Left ventricle myocardium superior (tissue), 1 donor: ENCODE data around the gene CHRNB1. TPM values are rescaled to one million over a fixed set of nuclear protein-coding genes. Genes with fewer than 3 reads are reported as not detected.
A peak's percentile ranks its signal among the peaks of the same experiment; 100 is the strongest.
"Not testable (repeated sequence)": the region's sequence is repeated elsewhere in the genome, so short reads cannot be mapped to it uniquely, and the experiment has no call there.

Experiments
- ATAC-seq: fragments of 200-7000 bp; cut with Tn5 transposase; one replicate; pipeline ENCODE4 v1.9.1; 2020; ENCODE audit warnings: mild to moderate bottlenecking, moderate library complexity
- DNase-seq: peaks from one replicate; pipeline ENCODE4 v3.0.0-alpha.2; 2020
- intact Hi-C: fragments of 100-400 bp; cut with micrococcal nuclease; formaldehyde crosslinking; loops from one replicate; pipeline ENCODE4 v1.11.0; 2022
- total RNA-seq: library from RNA; stranded (reverse); fragmentation: NEBNext Ultra II Directional; extraction: Animal tissue kit (Norgen Biotek cat#: 25700); gene quantifications from one replicate; pipeline ENCODE4 v1.2.1, GENCODE V29; 2021
- donor health status: DM: no; HTN: yes; CAD: no; lungs with severe emphysema.

Gene CHRNB1
- total RNA-seq, 1 donor from 2014 or later = 9.6 TPM

DNA sequence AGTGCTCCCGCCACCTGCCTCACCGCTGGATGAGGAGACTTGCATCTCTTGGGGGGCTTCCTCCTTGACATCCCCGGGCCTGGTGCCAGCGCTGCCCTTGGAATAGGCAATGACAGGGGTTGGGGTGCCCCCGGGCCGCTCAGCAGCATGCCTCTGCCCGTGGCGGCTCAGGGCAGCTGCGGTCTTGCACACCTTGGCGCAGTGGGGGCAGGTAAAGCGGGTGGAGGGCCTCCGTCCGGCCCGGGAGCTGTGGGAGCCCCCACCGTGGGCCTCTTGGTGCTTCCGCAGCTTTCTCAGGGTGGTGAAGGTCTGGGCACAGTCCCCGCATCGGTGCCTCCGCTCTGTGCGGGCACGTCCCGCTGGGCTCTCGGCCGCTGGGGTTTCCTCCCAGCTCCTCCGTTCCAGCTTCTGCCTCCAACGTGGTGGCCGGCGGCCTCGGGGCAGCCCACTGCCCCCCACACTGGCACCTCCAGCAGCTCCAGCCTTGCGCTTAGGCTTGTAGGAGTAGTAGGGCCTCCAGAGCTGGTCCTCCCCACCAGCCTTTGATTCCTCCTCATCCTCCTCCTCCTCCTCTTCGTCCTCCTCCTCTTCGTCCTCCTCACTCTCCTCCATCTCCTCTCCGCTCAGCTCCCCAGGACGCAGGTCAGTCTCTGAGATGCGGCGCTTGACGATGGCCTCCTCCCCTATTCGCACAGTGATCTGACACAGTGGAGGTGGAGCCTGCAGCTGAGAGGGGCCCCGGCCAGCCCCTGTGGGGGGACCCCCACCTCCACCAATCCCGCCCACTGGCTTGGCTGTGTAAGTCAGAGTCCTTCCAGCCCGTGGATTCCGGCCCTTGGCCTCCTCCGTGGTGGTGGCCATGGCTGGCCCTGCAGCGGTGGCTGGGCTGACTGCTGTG lies 17.9 kb downstream of the CHRNB1 start:
- intact Hi-C loops = no loop called here
- ATAC-seq (no peak), DNase-seq (no peak)

DNA sequence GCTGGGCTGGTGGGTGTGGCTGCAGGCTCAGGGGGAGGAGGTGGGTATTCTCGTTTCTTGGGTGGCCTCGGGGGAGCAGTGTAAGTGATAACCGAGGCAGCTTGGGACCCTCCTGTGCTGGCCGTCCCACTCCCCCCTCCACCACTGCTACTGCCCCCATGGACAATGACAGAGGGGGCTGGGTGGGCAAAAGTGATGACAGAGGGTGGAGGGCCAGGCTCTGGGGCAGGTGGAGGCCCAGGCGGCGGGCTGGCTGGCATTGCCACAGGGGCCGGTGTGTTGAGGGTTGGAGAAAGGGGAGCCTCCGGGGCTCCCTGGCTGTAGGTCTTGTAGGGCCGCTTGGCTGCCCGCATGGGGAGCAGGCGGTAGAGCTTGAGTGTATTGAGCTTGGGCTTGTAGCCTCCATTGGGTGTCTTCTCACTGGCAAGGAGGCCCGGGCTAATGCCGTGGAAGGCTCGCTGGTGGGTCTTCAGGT lies 18.5 kb downstream of the CHRNB1 start:
- DNase-seq = no peak
- no peak for ATAC-seq
- intact Hi-C loops = no loop called here

DNA sequence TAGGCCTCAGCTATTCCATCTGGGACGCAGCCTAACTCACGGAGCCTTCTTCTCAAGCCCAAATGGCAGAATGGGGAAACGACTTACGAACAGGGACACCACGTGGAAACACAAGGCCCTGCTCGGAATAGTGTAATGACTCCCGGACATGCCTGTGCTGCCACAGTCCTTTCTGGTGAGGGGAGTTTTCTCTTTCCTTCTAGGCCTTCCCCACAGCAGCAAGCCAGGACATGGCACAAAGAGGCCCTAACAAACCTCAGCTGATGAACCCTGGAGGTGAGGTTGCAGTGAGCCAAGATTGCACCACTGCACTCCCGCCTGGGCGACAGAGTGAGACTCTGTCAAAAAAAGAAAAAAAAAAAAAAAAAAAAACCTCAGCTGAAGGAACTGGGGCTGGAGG lies 19.2 kb downstream of the CHRNB1 start:
- intact Hi-C loops = no loop called here
- ATAC-seq = no peak

DNA sequence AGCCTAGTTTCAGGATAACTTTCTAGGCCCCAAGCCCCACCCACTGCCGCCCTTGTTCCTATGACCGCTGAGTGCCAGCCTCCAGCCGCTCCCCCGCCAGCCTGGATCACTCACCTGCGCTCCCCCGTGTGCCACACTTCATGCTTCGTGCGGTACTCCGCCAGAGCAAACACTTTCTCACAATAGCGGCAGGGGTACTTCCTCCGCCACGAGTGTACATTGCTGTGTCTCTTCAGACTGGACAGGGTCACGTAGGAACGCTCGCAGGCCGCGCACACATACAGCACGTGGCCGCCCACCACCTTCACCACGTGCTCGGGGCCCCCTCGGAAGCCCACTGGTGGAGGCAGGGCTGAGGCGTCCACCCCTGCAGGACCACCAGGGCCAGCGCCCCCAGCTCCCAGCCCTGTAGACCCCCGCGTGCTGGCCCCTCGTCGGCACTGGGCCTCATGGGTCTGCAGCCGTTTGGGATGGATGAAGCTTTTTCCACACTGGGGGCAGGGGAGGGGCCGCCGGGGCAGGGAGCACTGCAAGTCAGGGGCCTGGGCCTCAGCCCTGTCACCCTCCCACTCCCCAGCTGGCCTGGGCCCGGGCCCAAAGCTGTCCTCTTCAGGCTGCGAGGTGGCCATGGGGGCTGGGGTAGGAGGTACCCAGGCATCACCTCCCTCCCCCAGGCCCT lies 20.9 kb downstream of the CHRNB1 start:
- intact Hi-C loops = no loop called here
- no peak for ATAC-seq
- no peak for DNase-seq

More for the DNA sequence above, 19.2 kb downstream of the CHRNB1 start:
- DNase-seq = no peak

DNA sequence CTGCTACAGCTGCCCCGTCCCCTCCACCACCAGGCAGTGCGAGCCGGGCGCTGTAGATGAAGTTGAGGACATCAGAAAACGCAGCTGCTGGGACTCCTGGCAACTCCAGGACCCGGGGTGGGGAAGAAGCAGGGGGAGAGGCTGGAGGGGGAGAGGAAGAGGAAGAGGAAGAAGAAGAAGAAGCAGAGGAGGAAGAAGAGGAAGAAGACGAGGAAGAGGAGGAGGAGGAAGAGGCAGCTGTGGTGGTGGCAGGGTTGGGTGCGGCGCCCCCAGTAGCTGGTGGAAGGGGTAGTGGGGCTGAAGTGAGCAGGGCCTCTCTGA lies 21.4 kb downstream of the CHRNB1 start:
- intact Hi-C loops = no loop called here
- ATAC-seq (no peak), DNase-seq (no peak)

DNA sequence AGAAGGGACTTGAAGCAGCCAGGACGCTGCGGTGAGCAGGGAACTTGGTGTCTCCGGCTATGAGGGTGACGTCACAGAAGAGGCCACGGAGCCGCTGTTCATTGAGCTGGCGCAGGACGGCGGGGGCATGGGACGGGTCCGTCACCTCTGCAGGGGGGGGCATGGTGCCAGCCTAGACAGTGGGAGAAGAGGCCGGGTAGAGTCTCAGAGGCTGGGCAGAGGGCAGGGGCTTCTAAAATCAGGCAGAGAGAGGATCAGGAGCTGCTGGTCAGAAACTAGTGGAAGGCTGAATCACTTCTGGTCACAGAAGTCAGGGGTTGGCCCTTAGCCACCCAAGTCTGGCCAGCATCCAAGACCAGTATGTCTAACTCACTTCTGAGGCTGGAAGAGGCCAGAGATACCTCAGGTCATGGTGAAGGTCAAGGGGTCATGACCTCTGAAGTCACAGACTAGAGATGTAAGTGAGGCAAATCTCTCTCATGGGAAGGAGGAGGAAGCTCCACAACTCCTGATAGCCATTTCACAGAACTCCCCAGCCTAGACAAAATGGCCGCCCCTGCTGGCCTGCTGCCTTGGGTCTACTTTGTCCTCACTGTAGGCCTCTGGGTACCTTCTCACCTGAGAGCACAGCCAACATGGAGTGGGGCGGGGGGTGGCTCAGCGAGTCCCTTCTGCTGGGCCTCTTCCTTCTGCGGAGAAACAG lies 21.9 kb downstream of the CHRNB1 start:
- intact Hi-C loops = no loop called here
- peak; percentile 56 for ATAC-seq
- DNase-seq = peak; percentile 85

DNA sequence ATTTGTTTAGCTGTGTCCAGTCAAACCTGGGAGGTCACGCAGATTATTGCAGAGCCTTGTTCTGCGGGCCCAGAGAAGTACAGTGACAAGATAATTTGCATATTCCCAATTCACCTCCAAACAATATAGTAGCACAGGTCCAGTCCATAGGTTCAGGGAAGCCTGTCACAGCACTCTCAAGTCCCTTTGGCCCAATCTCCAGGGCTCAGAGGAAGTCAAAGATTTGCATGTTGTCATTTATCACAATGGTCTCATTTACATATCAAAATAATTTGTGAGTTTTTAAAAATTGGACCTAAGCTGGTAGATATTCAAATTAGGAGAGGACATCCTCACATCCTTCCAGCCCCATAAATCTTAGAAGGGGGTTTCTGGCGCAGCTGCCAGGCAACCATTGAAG lies 22.6 kb downstream of the CHRNB1 start:
- intact Hi-C loops = no loop called here
- DNase-seq (no peak), ATAC-seq (no peak)

DNA sequence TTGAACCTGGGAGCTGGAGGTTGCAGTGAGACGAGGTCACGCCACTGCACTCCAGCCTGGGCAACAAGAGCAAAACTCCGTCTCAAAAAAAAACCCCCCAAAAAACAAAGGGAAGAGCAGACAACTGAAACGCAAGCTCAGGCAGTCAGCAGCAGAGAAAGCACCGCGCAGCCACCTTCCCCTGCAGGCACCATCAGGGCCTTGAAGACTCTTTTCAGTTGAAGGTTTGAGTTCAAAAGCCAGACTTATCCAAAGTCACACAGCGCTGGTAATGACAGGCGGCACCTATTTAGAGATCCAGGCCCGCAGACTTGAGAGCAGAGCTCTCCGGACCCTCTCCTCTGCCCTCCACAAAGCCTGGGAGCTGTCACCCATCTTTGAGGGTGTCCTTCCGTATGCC lies 23.4 kb downstream of the CHRNB1 start:
- ATAC-seq (no peak), DNase-seq (no peak)
- intact Hi-C loops = no loop called here

DNA sequence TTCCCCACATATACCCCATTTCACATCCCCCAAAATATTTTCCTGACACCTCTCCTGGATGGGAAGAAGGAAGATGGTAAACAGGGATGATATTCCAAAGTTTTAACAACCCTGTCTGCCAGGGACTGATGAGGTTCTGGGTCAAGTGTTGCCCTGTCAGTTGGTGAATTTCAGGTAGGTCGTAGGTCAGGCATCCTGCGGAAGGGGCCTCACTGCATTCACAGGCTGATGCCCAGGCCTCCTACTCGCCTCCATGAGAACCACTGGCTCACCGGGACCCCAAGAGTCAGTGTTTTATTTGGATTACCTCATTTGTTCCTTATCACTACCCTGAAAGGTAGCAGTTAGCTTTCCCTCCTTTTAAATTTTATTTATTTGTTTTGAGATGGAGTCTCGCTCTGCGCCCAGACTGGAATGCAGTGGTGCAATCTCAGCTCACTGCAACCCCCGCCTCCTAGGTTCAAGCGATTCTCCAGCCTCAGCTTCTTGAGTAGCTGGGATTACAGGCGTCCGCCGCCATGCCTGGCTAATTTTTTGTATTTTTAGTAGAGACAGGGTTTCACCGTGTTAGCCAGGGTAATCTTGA lies 24.0 kb downstream of the CHRNB1 start:
- intact Hi-C loops = no loop called here
- no peak for DNase-seq
- no peak for ATAC-seq

DNA sequence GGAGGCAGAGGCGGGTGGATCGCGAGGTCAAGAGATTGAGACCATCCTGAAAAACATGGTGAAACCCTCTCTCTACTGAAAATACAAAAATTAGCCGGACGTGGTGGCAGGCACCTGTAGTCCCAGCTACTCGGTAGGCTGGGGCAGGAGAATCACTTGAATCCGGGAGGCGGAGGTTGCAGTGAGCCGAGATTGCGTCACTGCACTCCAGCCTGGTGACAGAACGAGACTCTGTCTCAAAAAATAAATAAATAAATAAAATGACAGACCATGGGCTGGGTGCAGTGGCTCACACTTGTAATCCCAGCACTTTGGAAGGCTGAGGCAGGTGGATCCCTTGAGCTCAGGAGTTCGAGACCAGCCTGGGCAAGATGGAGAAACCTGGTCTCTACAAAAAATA lies 25.0 kb downstream of the CHRNB1 start:
- ATAC-seq, DNase-seq, intact Hi-C loops: not testable (repeated sequence)

DNA sequence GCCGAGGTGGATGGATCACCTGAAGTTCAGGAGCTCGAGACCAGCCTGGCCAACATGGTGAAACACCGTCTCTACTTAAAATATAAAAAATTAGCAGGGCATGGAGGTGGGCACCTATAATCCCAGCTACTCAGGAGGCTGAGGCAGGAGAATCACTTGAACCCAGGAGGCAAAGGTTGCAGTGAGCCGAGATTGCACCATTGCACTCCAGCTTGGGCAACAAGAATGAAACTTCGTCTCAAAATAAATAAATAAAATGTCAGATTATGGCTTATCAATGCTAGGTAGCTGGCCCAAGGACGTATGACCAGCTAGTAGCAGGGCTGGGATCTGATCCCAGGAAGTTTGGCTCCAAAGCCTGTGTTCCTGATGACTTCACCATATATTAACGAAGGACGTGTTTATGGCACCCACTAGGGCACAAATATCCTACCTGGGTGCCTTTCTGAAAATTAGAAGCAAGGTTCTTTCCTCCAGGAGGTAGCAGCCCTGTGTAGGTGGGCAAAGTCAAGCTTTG lies 25.7 kb downstream of the CHRNB1 start:
- DNase-seq, ATAC-seq, intact Hi-C loops: not testable (repeated sequence)

DNA sequence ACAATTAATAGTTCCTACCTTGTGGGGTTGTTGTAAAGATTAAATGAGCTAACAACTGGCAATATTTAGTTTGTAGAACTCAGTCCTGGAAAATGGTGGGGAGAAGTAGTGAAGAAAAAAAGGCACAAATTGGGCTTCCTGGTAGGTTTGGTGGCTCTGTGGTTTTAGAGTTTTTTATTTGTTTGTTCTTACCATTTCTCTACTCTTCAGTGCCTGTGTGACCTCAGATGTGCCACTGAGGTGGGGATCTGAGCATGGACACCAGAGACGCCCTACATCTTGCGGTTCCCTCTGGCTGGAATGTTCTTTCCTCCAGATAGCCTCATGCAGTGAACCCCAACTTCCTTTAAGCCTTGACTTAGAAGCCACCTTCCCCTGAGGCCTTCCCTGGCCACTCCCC lies 26.9 kb downstream of the CHRNB1 start:
- intact Hi-C loops = no loop called here
- ATAC-seq (no peak), DNase-seq (no peak)

DNA sequence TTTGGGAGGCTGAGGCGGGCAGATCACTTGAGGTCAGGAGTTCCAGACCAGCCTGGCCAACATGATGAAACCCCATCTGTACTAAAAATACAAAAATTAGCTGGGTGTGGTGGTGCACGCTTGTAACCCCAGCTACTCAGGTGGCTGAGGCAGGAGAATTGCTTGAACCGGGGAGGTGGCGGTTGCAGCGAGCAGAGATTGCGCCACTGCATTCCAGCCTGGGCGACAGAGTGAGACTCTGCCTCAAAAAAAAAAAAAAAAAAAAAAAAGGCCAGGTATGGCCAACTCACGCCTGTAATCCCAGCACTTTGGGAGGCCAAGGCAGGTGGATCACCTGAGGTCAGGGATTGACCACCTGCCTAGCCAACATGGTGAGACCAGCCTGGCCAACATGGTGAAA lies 29.9 kb downstream of the CHRNB1 start:
- ATAC-seq, intact Hi-C loops, DNase-seq: not testable (repeated sequence)

DNA sequence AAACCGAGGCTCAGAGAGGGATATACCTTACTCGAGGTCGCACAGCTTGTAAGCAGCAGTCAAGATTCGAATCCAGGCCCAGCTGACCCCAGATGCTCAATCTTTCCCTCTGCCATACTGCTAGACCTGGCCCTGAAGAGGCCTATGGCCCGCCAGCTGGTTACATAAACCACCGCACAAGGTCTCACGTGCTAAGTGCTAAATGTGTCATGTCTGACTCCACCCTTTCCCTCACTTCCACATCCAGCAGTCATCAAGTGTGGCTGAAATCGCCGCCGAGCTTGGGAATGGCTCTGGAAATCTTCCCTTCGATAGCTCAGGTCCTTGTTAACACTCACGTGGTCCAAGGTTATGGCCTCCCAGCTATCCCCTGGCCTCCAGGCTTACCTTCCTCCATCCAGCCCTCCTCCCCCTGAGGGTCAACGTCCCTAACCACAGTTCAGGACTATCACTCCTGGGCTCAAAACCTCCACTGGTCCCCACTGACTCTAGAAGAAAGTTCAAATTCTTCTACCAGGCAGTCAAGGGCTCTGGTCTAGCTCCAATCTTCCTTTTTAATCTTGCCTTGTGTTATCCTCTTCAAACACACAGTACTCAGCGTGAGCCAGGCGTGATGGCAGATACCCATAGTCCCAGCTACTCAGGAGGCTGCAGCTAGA lies 31.0 kb downstream of the CHRNB1 start:
- DNase-seq = peak; percentile 75
- peak; percentile 56 for ATAC-seq
- intact Hi-C loops = no loop called here

DNA sequence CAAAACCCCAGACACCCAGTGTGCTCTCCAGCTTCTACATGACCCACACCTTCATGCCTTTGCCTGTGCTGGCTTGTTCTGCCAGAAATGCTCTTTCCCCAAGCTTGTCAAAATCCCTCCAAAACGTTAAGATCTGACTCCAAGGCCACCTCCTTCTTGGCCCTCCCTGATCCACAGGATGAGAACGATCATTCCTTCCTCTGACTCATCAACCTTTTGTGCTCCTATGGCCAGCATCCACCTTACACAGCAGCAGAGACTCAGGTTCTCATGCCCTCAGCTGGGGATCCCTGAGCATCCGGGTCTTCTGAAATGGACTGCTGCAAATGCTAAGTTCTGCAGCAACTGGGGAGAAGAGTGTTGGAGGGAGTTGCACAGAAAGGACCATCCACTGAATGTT lies 31.6 kb downstream of the CHRNB1 start:
- intact Hi-C loops = no loop called here
- DNase-seq (no peak), ATAC-seq (no peak)

DNA sequence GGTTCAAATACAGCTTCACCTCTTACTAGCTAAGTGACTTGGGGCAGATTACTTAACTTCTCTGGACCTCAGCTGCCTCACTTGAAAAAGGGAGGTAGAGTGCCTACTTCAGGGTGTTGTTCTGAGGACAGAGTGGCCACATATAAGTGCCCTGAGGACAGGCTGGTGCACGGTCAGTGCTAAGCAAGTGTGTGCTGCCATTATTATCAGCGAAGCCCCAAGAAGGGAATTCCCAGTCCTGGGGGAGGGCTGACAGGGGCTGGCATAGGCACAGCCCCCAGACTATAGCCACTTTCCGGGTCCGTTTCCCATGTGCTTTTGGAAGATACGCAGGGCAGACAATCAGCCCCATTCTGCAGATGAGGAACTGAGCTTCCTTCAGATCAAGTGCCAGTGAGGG lies 32.1 kb downstream of the CHRNB1 start:
- DNase-seq = no peak
- intact Hi-C loops = no loop called here
- ATAC-seq = no peak

DNA sequence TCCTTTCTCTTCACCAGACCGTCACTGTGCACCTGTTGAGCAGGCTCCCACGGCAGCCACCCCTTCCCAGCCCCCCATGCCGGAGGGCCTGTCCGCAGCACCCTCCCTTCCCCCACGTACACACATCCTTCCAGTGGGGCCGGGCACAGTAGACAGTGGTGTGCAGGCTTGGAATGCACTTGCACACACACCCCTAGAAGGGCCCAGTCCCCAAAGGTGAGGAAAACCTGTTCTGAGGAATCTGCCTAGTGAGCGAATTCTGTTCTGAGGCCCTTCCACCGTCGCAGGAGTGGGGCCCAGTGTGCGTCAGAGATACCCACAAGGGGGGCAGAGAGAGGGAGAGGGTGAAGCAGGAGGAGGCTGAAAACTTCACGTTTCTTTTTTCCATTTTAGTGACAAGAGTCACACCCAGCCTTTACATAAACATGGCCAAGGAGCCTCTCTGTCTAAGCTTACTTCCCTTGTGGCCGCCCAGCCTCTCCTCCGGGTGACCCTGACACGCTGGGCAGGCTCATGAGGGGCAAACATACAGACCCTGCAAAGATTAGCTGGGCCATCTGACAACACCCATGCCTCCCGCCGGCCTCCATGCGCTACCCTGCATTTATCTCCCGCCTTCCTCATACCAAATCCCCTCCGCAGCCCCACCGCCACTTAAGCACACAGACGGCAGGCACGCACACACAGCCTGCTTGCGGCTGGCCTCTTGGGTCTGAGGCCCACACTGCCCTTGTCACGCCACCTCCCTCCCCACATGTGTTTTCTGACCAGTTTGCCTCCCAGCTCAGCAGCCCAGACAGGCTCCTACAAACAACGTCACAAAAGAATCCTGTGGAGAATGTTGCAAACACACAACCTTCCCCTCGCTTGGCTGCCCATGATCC lies 32.8 kb downstream of the CHRNB1 start:
- DNase-seq (peak; percentile 63), ATAC-seq (peak; percentile 17)
- intact Hi-C loops = no loop called here
